ENCODE measurements around the gene NRF1. TPM values are rescaled to one million over a fixed set of nuclear protein-coding genes. Genes with fewer than 3 reads are reported as not detected.

NRF1 gene
- total RNA-seq, 1 experiment from 2014 or later, result 18.4 TPM

DNA sequence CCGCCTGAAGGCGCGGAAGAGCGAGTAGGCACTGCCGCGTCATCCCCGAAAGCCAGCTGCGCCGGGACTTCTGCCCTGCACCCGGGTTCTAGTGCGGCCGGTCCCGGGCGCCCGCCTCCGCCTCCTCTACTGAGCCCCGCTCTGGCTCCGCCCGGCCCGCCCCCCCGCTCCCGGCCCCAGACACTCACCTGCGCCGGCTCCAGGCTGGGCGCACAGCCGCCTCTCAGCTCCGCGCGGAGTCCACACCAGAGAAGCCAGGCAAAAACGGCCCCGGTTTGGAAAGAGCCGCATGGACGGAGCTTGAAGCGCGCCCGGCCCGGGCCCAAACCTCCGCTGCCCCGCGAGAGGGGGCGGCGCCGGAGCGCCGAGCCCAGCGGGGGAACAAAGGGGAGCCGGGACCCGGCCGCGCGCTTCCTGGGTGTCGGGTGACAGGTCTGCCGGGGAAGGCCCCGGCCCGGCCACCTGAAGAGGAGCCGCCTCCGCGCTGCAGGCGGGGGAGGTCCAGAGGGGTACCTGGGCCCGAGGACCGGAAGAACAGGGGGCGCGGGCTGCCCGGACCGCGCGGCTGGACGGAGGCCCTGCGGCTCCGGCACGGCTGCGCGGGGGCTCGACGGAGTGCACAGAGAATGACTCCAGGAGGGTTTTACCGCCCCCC lies 168.2 kb downstream of the NRF1 start:
- peak overlapping the region; percentile 68 for H3K4me3 Mint-ChIP-seq (ENCODE audit: unreplicated experiment)

DNA sequence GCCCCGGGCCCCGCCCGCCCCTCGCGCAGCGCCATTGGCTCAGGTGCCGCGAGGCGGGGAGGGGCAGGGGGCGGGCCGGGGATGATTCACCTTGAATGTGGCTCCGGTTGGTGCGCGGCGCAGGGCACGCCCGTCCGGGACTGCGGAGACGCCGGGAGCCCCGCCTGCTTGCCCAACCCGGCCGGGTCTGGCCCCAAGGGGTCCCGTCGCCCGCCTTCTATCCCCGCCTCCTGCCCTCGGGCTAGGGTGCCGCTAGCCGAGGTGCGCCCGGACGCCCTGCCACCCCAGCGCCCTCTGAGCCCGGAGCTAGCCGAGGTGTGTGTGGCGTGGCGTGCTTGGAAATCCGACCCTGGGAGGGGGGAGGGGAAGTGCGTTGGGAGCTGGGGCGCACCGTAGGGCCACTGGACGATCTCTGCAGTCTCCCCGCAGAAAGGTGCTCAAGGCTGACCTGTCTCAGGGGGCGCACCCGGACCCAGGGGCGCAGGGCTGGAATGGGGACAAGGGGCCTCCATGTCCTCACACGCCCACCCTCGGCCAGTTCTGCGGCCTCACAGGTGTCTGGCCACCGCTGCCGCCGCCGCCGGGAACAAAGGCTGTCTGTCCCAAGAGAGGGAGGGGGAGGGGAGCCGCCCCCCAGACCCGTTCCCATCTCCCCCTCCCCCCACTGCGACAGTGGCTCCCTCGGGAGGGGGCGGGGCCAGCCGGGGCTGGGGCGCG lies 168.9 kb downstream of the NRF1 start:
- H3K9me3 Mint-ChIP-seq (ENCODE audit: unreplicated experiment), result no peaks in the 10 kb centered on the region
- TF ChIP-seq, protein P1, sequence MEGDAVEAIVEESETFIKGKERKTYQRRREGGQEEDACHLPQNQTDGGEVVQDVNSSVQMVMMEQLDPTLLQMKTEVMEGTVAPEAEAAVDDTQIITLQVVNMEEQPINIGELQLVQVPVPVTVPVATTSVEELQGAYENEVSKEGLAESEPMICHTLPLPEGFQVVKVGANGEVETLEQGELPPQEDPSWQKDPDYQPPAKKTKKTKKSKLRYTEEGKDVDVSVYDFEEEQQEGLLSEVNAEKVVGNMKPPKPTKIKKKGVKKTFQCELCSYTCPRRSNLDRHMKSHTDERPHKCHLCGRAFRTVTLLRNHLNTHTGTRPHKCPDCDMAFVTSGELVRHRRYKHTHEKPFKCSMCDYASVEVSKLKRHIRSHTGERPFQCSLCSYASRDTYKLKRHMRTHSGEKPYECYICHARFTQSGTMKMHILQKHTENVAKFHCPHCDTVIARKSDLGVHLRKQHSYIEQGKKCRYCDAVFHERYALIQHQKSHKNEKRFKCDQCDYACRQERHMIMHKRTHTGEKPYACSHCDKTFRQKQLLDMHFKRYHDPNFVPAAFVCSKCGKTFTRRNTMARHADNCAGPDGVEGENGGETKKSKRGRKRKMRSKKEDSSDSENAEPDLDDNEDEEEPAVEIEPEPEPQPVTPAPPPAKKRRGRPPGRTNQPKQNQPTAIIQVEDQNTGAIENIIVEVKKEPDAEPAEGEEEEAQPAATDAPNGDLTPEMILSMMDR (IDR thresholded peaks at IDR 0.05; ENCODE audit: unreplicated experiment), result no peak
- peak overlapping the region; percentile 68 for H3K4me3 Mint-ChIP-seq (ENCODE audit: unreplicated experiment)
- H3K27ac Mint-ChIP-seq (ENCODE audit: low read depth, unreplicated experiment), result no peak overlapping the region
- H3K4me1 Mint-ChIP-seq (ENCODE audit: insufficient read depth, unreplicated experiment), result no peaks in the 10 kb centered on the region
- no peaks in the 10 kb centered on the region for H3K27me3 Mint-ChIP-seq (ENCODE audit: insufficient read depth, unreplicated experiment)
- DNase-seq (ENCODE audit: unreplicated experiment), result peak; percentile 91
- intact Hi-C loops (cut with micrococcal nuclease), result loop anchor here (2.0 kb wide), 2 partner anchors 44 to 230 kb away; no protein-coding TSS in a partner anchor
- CTCF ChIA-PET, result interaction anchor here (0.7 to 1.5 kb wide), 6 partner anchors 10 to 231 kb away, joined by 3 to 4 read pairs (median 3); no protein-coding TSS in a partner anchor
- TSS peak; percentile 36 for BruUV-seq (replicated peaks)
- POLR2A ChIA-PET, result interaction anchor here (0.6 to 1.7 kb wide), 10 partner anchors 9 to 179 kb away, joined by 3 to 9 read pairs (median 4); no protein-coding TSS in a partner anchor
- no peaks in the 10 kb centered on the region for H3K36me3 Mint-ChIP-seq (ENCODE audit: insufficient read depth, unreplicated experiment)

More for the DNA sequence above, 168.2 kb downstream of the NRF1 start:
- TF ChIP-seq, protein P1 (IDR thresholded peaks at IDR 0.05; ENCODE audit: unreplicated experiment), result no peak
- POLR2A ChIA-PET, result interaction anchor here (0.6 to 1.7 kb wide), 13 partner anchors 9 to 232 kb away, joined by 3 to 9 read pairs (median 4); no protein-coding TSS in a partner anchor
- Mint-ChIP-seq H3K36me3 (ENCODE audit: insufficient read depth, unreplicated experiment) (no peaks in the 10 kb centered on the region), H3K27me3 (ENCODE audit: insufficient read depth, unreplicated experiment) (no peaks in the 10 kb centered on the region), H3K4me1 (ENCODE audit: insufficient read depth, unreplicated experiment) (no peaks in the 10 kb centered on the region), H3K9me3 (ENCODE audit: unreplicated experiment) (no peaks in the 10 kb centered on the region), H3K27ac (ENCODE audit: low read depth, unreplicated experiment) (no peak overlapping the region)
- peak; percentile 81 for DNase-seq (ENCODE audit: unreplicated experiment)
- CTCF ChIA-PET, result interaction anchor here (0.9 to 1.1 kb wide), 3 partner anchors 20 to 232 kb away, joined by 3 to 5 read pairs (median 4); no protein-coding TSS in a partner anchor
- intact Hi-C loops (cut with micrococcal nuclease), result loop anchor here (2.0 kb wide), 2 partner anchors 45 to 231 kb away; no protein-coding TSS in a partner anchor
- no TSS peak for BruUV-seq (replicated peaks)

DNA sequence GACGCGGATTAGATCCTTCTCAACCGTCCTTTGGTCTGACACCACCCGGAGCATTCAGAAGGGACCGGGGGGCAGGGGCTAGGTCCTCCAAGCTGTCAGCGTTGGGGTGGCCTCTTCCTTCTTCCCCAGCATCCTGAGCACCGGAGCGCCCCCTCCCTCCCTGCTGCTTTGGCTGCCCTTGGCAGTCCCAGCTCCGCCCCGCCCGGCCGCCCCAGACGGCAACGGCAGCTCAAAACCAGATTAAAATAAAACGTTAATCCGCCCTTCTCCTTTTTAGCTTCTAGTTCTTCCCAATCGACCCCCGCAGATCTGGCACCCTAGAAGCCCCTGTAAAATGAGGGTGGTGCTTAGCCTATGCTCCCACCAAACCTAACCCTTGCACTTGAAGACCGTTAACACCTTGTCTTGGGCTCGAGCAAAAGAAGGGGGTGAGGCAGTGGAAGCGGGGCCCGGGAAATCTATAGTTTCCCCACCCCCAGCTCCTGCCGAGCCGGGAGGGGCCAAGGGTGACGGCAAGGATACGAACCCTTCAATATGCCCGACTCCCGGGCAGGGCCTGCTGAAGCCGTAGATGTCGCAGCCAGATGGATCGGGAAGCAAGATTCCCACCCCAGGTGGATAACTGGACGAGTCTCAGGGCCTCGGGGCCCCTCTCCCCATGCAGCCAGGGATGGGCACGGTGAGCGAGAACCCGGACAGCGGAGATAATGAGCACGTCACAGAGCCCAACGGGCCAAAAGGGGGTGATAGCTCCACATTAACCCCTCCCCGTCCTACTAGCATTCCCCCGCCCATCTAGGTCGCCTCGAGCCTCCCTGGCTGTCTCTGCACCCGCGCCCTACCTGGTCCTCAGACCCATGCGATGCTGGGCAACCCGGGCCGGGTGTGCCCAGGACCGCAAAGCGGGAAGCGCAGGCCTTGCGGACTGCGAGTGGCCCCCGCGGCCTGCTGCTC lies 169.7 kb downstream of the NRF1 start:
- intact Hi-C loops (cut with micrococcal nuclease), result loop anchor here (2.0 kb wide), 2 partner anchors 44 to 230 kb away; no protein-coding TSS in a partner anchor
- DNase-seq (ENCODE audit: unreplicated experiment), result no peak
- no peak overlapping the region for H3K27ac Mint-ChIP-seq (ENCODE audit: low read depth, unreplicated experiment)
- no peaks in the 10 kb centered on the region for H3K36me3 Mint-ChIP-seq (ENCODE audit: insufficient read depth, unreplicated experiment)
- ChIA-PET CTCF (interaction anchor here (0.7 to 1.5 kb wide), 4 partner anchors 9 to 230 kb away, joined by 3 to 4 read pairs (median 3); no protein-coding TSS in a partner anchor), POLR2A (interaction anchor here (0.6 to 1.7 kb wide), 11 partner anchors 8 to 1222 kb away, joined by 3 to 9 read pairs (median 4); no protein-coding TSS in a partner anchor)
- peak overlapping the region; percentile 68 for H3K4me3 Mint-ChIP-seq (ENCODE audit: unreplicated experiment)
- H3K27me3 Mint-ChIP-seq (ENCODE audit: insufficient read depth, unreplicated experiment), result no peaks in the 10 kb centered on the region
- TF ChIP-seq, protein P1 (IDR thresholded peaks at IDR 0.05; ENCODE audit: unreplicated experiment), result no peak
- no TSS peak for BruUV-seq (replicated peaks)
- H3K4me1 Mint-ChIP-seq (ENCODE audit: insufficient read depth, unreplicated experiment), result no peaks in the 10 kb centered on the region
- no peaks in the 10 kb centered on the region for H3K9me3 Mint-ChIP-seq (ENCODE audit: unreplicated experiment)
